Glutamatergic neuron (in vitro differentiated cells): ENCODE results near the gene PPP2R2B. TPM values are rescaled to one million over a fixed set of nuclear protein-coding genes. Genes with fewer than 3 reads are reported as not detected.
A peak's percentile ranks its signal among the peaks of the same experiment; 100 is the strongest.

Source experiments
- DNase-seq: peaks from one replicate; pipeline ENCODE4 v3.0.0; 2022
- H3K27ac Mint-ChIP-seq: one replicate; pipeline ENCODE4 v1.8.0; 2020; ENCODE audit warnings: mild to moderate bottlenecking, mixed read lengths, inconsistent platforms; ENCODE audit not compliant: unreplicated experiment
- H3K27me3 Mint-ChIP-seq: one replicate; pipeline ENCODE4 v1.8.0; 2020; ENCODE audit warnings: mild to moderate bottlenecking, moderate library complexity, mixed read lengths, inconsistent platforms; ENCODE audit not compliant: unreplicated experiment
- H3K36me3 Mint-ChIP-seq: one replicate; pipeline ENCODE4 v1.8.0; 2020; ENCODE audit warnings: mild to moderate bottlenecking, mixed read lengths, inconsistent platforms; ENCODE audit not compliant: unreplicated experiment
- H3K4me1 Mint-ChIP-seq: one replicate; pipeline ENCODE4 v1.8.0; 2020; ENCODE audit warnings: mild to moderate bottlenecking, low read depth, mixed read lengths, inconsistent platforms; ENCODE audit not compliant: unreplicated experiment
- H3K4me3 Mint-ChIP-seq: one replicate; pipeline ENCODE4 v1.8.0; 2020; ENCODE audit warnings: mild to moderate bottlenecking, mixed read lengths, inconsistent platforms; ENCODE audit not compliant: unreplicated experiment
- H3K9me3 Mint-ChIP-seq: one replicate; pipeline ENCODE4 v1.8.0; 2020; ENCODE audit warnings: mild to moderate bottlenecking, moderate library complexity, mixed read lengths, inconsistent platforms; ENCODE audit not compliant: unreplicated experiment
- total RNA-seq: library from RNA; stranded (reverse); fragmentation: NEBNext Ultra II Directional; extraction: Animal tissue kit (Norgen Biotek cat#: 25700); gene quantifications from one replicate; pipeline ENCODE4 v1.2.1, GENCODE V29; 2021; ENCODE audit not compliant: unreplicated experiment
- TF ChIP-seq, protein P1 (sequence below): fragments of 200-600 bp; sonication (generic); IDR thresholded peaks from one replicate; pipeline ENCODE4 v1.5.0; 2021; ENCODE audit not compliant: partially characterized antibody, unreplicated experiment

PPP2R2B gene
- total RNA-seq, 1 donor from 2014 or later: 11.4 TPM

DNA sequence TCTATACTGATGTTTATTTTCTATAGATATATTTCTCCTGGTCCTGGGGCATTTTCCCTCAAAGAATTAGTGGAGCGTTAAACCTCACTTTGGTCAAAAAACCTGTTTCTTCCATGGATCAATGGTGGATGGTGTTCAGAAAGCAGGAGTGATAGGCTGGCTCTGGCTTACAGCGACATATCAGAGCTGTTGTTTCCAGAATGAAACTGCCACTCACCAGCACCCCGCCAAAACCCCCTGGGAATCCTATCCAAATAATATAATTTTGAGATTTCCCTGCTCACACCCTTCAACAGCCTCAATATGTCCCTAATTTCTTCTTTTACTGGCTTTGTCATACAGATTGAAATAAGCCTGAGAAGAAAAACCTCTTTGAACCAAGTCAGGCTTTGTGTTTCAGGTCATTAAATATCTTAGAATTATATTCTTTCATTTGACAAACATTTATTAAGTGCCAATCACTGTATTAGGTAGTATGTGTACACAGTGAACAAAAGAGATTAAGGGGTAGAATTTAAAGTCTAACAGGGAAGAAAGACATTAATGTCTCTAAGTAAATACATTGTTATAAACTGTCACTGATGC is 218.1 kb downstream of the PPP2R2B start:
- Mint-ChIP-seq H3K9me3 (no peaks in the 10 kb centered on the region), H3K27me3 (no peaks in the 10 kb centered on the region), H3K27ac (no peak overlapping the region), H3K36me3 (peaks cover 6% of the 10 kb centered on the region), H3K4me1 (peaks cover 7% of the 10 kb centered on the region), H3K4me3 (no peak overlapping the region)
- no peak for DNase-seq
- TF ChIP-seq, protein P1, sequence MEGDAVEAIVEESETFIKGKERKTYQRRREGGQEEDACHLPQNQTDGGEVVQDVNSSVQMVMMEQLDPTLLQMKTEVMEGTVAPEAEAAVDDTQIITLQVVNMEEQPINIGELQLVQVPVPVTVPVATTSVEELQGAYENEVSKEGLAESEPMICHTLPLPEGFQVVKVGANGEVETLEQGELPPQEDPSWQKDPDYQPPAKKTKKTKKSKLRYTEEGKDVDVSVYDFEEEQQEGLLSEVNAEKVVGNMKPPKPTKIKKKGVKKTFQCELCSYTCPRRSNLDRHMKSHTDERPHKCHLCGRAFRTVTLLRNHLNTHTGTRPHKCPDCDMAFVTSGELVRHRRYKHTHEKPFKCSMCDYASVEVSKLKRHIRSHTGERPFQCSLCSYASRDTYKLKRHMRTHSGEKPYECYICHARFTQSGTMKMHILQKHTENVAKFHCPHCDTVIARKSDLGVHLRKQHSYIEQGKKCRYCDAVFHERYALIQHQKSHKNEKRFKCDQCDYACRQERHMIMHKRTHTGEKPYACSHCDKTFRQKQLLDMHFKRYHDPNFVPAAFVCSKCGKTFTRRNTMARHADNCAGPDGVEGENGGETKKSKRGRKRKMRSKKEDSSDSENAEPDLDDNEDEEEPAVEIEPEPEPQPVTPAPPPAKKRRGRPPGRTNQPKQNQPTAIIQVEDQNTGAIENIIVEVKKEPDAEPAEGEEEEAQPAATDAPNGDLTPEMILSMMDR: no peak

DNA sequence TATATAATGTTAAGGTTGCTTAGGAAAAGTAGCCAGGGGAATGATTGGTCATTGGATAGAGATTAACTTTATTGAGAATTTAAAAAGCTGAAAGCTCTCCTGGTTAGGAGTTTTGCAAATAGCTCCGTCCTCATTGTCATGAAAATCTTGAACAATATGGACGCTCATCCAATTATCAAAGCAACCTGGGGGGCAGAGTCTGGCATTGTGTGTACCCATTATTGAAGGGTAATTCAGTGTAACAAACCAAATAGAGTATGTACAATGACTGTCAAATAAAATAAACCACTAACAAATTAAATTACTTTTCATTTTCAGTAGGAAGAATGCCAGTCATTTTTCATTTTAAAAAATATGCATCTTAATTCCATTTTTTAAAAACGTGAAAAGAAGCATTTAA is 218.6 kb downstream of the PPP2R2B start:
- Mint-ChIP-seq H3K4me1 (peaks cover 7% of the 10 kb centered on the region), H3K27ac (no peak overlapping the region), H3K4me3 (no peak overlapping the region), H3K27me3 (no peaks in the 10 kb centered on the region), H3K9me3 (no peaks in the 10 kb centered on the region), H3K36me3 (peaks cover 4% of the 10 kb centered on the region)
- no peak for DNase-seq
- TF ChIP-seq, protein P1: no peak

DNA sequence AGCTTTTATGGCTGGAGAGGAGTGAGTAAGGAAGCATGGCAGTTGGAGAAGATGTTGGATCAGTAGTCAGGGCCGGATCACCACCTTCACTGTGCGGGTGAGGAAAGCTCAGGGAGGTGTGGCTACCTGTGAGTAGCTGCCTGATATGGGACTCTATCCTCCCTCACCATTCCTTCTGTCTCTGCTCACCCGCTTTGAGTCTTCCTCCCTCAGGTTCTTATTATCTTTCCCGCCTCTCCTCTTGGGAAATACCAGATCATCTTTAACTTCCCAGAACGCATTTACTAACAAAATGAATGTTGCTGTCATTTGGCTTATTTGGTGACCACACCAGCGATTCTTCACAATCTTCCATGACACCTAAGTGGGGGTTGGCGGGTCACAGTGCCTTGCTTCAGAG is 221.9 kb downstream of the PPP2R2B start:
- Mint-ChIP-seq H3K4me3 (no peak overlapping the region), H3K36me3 (peaks cover 4% of the 10 kb centered on the region), H3K9me3 (no peaks in the 10 kb centered on the region), H3K27ac (peak overlapping the region; percentile 10), H3K27me3 (no peaks in the 10 kb centered on the region), H3K4me1 (peaks cover 7% of the 10 kb centered on the region)
- TF ChIP-seq, protein P1: no peak
- DNase-seq: no peak

DNA sequence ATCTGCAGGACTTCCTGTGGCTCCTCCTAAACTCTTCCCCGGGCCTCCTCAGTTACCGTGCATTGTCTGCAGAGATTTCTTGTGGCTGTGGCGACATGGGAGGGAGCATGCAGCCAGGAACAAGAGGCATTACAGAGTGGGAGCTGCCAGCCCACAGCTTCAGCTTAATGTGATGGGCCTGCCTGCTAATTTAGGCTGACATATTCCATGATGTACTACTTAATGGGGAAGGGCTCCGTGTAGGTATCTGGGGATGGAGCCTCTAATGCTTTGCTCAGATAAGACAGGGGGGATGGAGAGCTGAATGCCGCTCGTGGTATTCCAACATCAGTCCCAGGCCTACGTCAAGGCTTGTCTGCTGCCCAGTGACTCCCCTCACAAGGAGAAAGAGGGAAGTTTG is 225.0 kb downstream of the PPP2R2B start:
- Mint-ChIP-seq H3K9me3 (no peaks in the 10 kb centered on the region), H3K27me3 (no peaks in the 10 kb centered on the region), H3K27ac (no peak overlapping the region), H3K4me1 (peaks cover 4% of the 10 kb centered on the region), H3K4me3 (no peak overlapping the region), H3K36me3 (peaks cover 4% of the 10 kb centered on the region)
- TF ChIP-seq, protein P1: no peak
- DNase-seq: no peak

DNA sequence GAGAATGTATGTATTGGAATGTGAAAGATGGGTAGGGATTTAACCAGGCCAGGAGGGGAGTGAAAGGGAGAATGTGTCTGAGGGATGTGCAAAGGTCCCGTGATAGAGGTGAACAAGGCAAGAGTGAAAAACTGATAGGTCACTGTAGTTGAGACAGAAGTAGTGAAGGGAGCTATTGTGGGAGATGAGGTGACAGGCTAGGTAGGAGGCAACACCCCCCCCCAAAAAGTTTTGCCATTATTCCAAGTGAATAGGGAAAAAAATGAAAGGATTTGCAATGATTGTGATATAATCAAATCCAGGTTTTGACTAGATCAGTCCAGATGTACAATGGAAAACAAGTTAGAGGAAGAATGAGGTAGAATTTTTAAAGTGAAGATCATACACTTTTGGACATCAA is 226.0 kb downstream of the PPP2R2B start:
- TF ChIP-seq, protein P1: no peak
- no peaks in the 10 kb centered on the region for H3K27me3 Mint-ChIP-seq
- H3K4me1 Mint-ChIP-seq: peaks cover 5% of the 10 kb centered on the region
- peaks cover 4% of the 10 kb centered on the region for H3K36me3 Mint-ChIP-seq
- no peak for DNase-seq
- H3K9me3 Mint-ChIP-seq: no peaks in the 10 kb centered on the region
- H3K27ac Mint-ChIP-seq: no peak overlapping the region
- no peak overlapping the region for H3K4me3 Mint-ChIP-seq
